Astrocyte (in vitro differentiated cells and primary cell): ENCODE results near the gene GNPTG. TPM values are rescaled to one million over a fixed set of nuclear protein-coding genes. Genes with fewer than 3 reads are reported as not detected.
A peak's percentile ranks its signal among the peaks of the same experiment; 100 is the strongest.

Experiments
- DNase-seq: peaks from one replicate; pipeline ENCODE4 v3.0.0-alpha.2; 2010; ENCODE audit warnings: low read depth
- FAIRE-seq: peaks from 2 replicates; lab custom pipeline; 2011; peaks lifted over from hg19 to GRCh38; lab: Jason Lieb, UNC
- H2AFZ ChIP-seq: 2 replicates; pipeline ENCODE4 v1.6.0; 2012; ENCODE audit warnings: low read depth, low read length, inconsistent platforms
- H3K27ac ChIP-seq: 2 replicates; pipeline ENCODE4 v1.5.1; 2011; ENCODE audit warnings: low read depth, low read length, inconsistent platforms
- H3K27me3 ChIP-seq: 2 replicates; pipeline ENCODE4 v1.6.0; 2011; ENCODE audit warnings: low read length, inconsistent platforms; ENCODE audit not compliant: insufficient read depth
- H3K36me3 ChIP-seq: 2 replicates; pipeline ENCODE4 v1.5.1; 2011; ENCODE audit warnings: low read length, inconsistent platforms; ENCODE audit not compliant: insufficient read depth
- H3K4me1 ChIP-seq: 2 replicates; pipeline ENCODE4 v1.5.1; 2011; ENCODE audit warnings: low read length, inconsistent platforms; ENCODE audit not compliant: insufficient read depth
- H3K4me2 ChIP-seq: 2 replicates; pipeline ENCODE4 v1.6.0; 2012; ENCODE audit warnings: low read length, inconsistent platforms
- H3K4me3 ChIP-seq: 2 replicates; pipeline ENCODE4 v1.5.1; 2011; ENCODE audit warnings: low read depth, mild to moderate bottlenecking, low read length, inconsistent platforms; ENCODE audit not compliant: insufficient read depth
- H3K79me2 ChIP-seq: 2 replicates; pipeline ENCODE4 v1.6.0; 2012; ENCODE audit warnings: mild to moderate bottlenecking, low read length, inconsistent platforms; ENCODE audit not compliant: insufficient read depth
- H3K9ac ChIP-seq: 2 replicates; pipeline ENCODE4 v1.6.0; 2012; ENCODE audit warnings: mild to moderate bottlenecking, low read length, inconsistent platforms
- H3K9me3 ChIP-seq: 2 replicates; pipeline ENCODE4 v1.5.1; 2012; ENCODE audit warnings: low read depth, mild to moderate bottlenecking, low read length, inconsistent platforms; ENCODE audit not compliant: insufficient read depth
- H4K20me1 ChIP-seq: 2 replicates; pipeline ENCODE4 v1.6.0; 2012; ENCODE audit warnings: low read length, inconsistent platforms; ENCODE audit not compliant: insufficient read depth
- H3K27ac Mint-ChIP-seq: one replicate; pipeline ENCODE4 v1.8.0; 2021; ENCODE audit warnings: mild to moderate bottlenecking, mixed read lengths; ENCODE audit not compliant: unreplicated experiment
- H3K27me3 Mint-ChIP-seq: one replicate; pipeline ENCODE4 v1.8.0; 2021; ENCODE audit warnings: low read depth, mixed read lengths; ENCODE audit not compliant: unreplicated experiment
- H3K36me3 Mint-ChIP-seq: one replicate; pipeline ENCODE4 v1.8.0; 2021; ENCODE audit warnings: low read depth, mixed read lengths; ENCODE audit not compliant: unreplicated experiment
- H3K4me1 Mint-ChIP-seq: one replicate; pipeline ENCODE4 v1.8.0; 2021; ENCODE audit warnings: low read depth, mixed read lengths; ENCODE audit not compliant: unreplicated experiment
- H3K4me3 Mint-ChIP-seq: one replicate; pipeline ENCODE4 v1.8.0; 2021; ENCODE audit warnings: mild to moderate bottlenecking, moderate library complexity, mixed read lengths; ENCODE audit not compliant: unreplicated experiment
- H3K9me3 Mint-ChIP-seq: one replicate; pipeline ENCODE4 v1.8.0; 2021; ENCODE audit warnings: mild to moderate bottlenecking, mixed read lengths; ENCODE audit not compliant: unreplicated experiment
- EZH2 ChIP-seq: IDR thresholded peaks from 2 replicates; pipeline ENCODE4 v1.6.1; 2012; ENCODE audit warnings: mild to moderate bottlenecking, low read length, inconsistent platforms; ENCODE audit not compliant: insufficient read depth
- total RNA-seq: library from RNA; stranded (reverse); gene quantifications from 2 replicates; pipeline ENCODE4 v1.2.1, GENCODE V29; 2021
- TF ChIP-seq, protein P1 (sequence below): IDR thresholded peaks from 2 replicates; pipeline ENCODE4 v1.5.1; 2011; ENCODE audit warnings: low read depth, mild to moderate bottlenecking, inconsistent platforms, low read length, moderate library complexity; ENCODE audit not compliant: insufficient read depth

The GNPTG gene
- total RNA-seq, 1 donor from 2014 or later = 45.5 TPM

DNA sequence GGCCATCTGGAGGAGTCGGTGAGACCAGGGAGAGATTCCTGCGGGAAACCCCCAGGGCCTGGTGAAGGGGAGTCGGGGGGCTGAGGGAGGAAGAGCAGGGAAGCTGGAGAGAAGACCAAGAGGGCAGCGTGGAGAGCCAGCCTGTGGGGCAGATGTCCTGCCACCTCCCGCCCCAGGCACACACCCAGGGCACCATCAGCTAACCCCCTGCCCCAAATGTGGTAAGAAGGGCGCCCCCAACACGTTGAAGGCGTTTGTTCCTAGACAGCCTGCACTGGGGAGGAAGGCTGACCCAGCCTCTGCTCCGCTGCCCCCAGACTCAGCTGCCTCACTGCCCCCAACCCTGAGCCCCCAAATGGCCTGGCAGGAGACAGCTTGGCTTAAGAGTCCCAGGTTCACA, 17.0 kb upstream of the GNPTG start:
- peaks cover 33% of the 10 kb centered on the region for H3K27me3 Mint-ChIP-seq
- Histone ChIP-seq H3K27ac (no peak overlapping the region), H3K4me3 (no peak overlapping the region), H2AFZ (no peak overlapping the region), H4K20me1 (peaks cover 7% of the 10 kb centered on the region), H3K79me2 (no peaks in the 10 kb centered on the region), H3K9me3 (peaks cover 4% of the 10 kb centered on the region), H3K9ac (no peak overlapping the region), H3K4me1 (peaks cover 11% of the 10 kb centered on the region), H3K36me3 (no peaks in the 10 kb centered on the region), H3K4me2 (no peak overlapping the region), H3K27me3 (peaks cover 48% of the 10 kb centered on the region)
- H3K36me3 Mint-ChIP-seq = no peaks in the 10 kb centered on the region
- TF ChIP-seq EZH2 = peak; percentile 5
- TF ChIP-seq, protein P1, sequence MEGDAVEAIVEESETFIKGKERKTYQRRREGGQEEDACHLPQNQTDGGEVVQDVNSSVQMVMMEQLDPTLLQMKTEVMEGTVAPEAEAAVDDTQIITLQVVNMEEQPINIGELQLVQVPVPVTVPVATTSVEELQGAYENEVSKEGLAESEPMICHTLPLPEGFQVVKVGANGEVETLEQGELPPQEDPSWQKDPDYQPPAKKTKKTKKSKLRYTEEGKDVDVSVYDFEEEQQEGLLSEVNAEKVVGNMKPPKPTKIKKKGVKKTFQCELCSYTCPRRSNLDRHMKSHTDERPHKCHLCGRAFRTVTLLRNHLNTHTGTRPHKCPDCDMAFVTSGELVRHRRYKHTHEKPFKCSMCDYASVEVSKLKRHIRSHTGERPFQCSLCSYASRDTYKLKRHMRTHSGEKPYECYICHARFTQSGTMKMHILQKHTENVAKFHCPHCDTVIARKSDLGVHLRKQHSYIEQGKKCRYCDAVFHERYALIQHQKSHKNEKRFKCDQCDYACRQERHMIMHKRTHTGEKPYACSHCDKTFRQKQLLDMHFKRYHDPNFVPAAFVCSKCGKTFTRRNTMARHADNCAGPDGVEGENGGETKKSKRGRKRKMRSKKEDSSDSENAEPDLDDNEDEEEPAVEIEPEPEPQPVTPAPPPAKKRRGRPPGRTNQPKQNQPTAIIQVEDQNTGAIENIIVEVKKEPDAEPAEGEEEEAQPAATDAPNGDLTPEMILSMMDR = no peak
- H3K4me1 Mint-ChIP-seq = no peaks in the 10 kb centered on the region
- H3K9me3 Mint-ChIP-seq = no peaks in the 10 kb centered on the region
- no peak overlapping the region for H3K4me3 Mint-ChIP-seq
- DNase-seq (no peak), FAIRE-seq (no peak)
- no peak overlapping the region for H3K27ac Mint-ChIP-seq

DNA sequence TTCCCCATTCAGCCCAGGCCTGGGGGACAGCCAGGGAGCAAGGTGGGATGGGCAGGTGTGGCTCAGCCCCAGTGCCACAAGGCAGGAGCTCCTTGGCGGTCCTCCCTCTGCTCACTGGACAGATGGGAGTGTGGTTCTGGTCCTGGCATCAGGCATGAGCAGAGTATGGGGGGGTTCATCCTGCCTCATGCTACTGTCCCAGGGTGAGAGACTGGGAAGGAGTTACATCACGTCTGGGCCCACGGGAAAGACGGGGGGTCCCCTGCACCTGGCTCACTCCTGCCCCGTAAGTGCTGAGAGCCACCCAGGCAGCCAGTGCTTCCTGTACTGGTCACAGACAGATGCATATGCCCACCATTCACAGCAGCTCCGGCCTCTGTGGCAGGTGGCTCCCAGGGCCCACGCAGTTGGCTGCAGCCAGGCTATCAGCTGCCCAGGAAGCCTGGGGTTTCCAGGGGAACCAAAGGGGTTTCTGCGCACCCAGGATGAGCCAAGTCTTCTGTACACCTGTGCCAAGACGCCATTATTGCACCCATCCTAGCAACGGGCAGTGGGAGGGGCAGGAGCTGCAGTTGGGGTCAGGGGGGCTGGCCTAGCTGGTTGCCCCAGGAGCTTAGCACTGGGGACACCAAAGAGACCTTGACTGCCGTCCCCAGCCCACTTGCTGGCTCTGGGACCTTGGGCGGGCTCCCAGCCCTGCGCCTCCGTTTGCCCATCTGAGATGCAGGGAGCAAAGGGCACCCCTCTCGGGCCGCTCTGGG, 16.3 kb upstream of the GNPTG start:
- Histone ChIP-seq H3K4me1 (peaks cover 11% of the 10 kb centered on the region), H3K27me3 (peaks cover 48% of the 10 kb centered on the region)

More for the DNA sequence above, 16.3 kb upstream of the GNPTG start:
- DNase-seq (no peak), FAIRE-seq (no peak)
- Histone ChIP-seq H3K27ac (no peak overlapping the region), H3K4me3 (no peak overlapping the region), H4K20me1 (peaks cover 7% of the 10 kb centered on the region), H3K4me2 (no peak overlapping the region), H3K9me3 (peaks cover 2% of the 10 kb centered on the region), H3K9ac (no peak overlapping the region), H2AFZ (no peak overlapping the region), H3K36me3 (no peaks in the 10 kb centered on the region), H3K79me2 (no peaks in the 10 kb centered on the region)
- Mint-ChIP-seq H3K4me3 (no peak overlapping the region), H3K4me1 (no peaks in the 10 kb centered on the region), H3K27me3 (peaks cover 33% of the 10 kb centered on the region), H3K27ac (no peak overlapping the region), H3K9me3 (no peaks in the 10 kb centered on the region), H3K36me3 (no peaks in the 10 kb centered on the region)
- TF ChIP-seq EZH2 = peak; percentile 21
- TF ChIP-seq, protein P1 = no peak
